HepG2 (cell line): ENCODE data around the gene HMGCLL1.

Experiments
- CTCF ChIP-seq: sonication (generic); formaldehyde crosslinking; IDR thresholded peaks from 2 replicates; pipeline ENCODE4 v1.5.0; 2020; ENCODE audit warnings: mild to moderate bottlenecking, missing genetic modification reagents, moderate library complexity
- FIP1L1 ChIP-seq: fragments of 200-400 bp; formaldehyde crosslinking; IDR thresholded peaks from 2 replicates; pipeline ENCODE4 v1.6.1; 2018; ENCODE audit warnings: low read depth, mild to moderate bottlenecking, low read length, moderate library complexity, borderline replicate concordance; ENCODE audit not compliant: insufficient read depth
- FOSL1 ChIP-seq: sonication (generic); formaldehyde crosslinking; IDR thresholded peaks from 2 replicates; pipeline ENCODE4 v1.9.0; 2021; ENCODE audit warnings: missing genetic modification reagents, borderline replicate concordance
- FOXC1 ChIP-seq: sonication (generic); formaldehyde crosslinking; IDR thresholded peaks from 2 replicates; pipeline ENCODE4 v1.8.0; 2022; ENCODE audit warnings: mild to moderate bottlenecking, missing genetic modification reagents, borderline replicate concordance
- KDM3A ChIP-seq: IDR thresholded peaks from 2 replicates; pipeline ENCODE4 v1.6.1; 2018; ENCODE audit warnings: low read depth, missing compliant biosample characterization
- NFYB ChIP-seq: sonication (generic); formaldehyde crosslinking; IDR thresholded peaks from 2 replicates; pipeline ENCODE4 v1.4.0; 2020; ENCODE audit warnings: missing genetic modification reagents
- RAD51 ChIP-seq: fragments of 450-650 bp; IDR thresholded peaks from 2 replicates; pipeline ENCODE4 v1.6.1; 2016; ENCODE audit warnings: borderline replicate concordance
- REST ChIP-seq, 2 experiments: IDR thresholded peaks; 2 replicates each; pipeline ENCODE4 v1.6.1; 2011 to 2012; ENCODE audit warnings: low read length in 2 of 2, borderline replicate concordance in 1 of 2, low read depth in 1 of 2, mild to moderate bottlenecking in 1 of 2, moderate library complexity in 1 of 2
- RFX5 ChIP-seq: IDR thresholded peaks from 2 replicates; pipeline ENCODE4 v1.6.1; 2011; ENCODE audit warnings: low read depth, low read length, improper control_type of control experiment
- USF2 ChIP-seq, 2 experiments: sonication (generic) in 1 of 2; formaldehyde crosslinking in 1 of 2; IDR thresholded peaks; 2 replicates each; pipeline versions ENCODE4 v1.5.1 to v1.6.1; 2011 to 2020; ENCODE audit warnings: borderline replicate concordance in 1 of 2, low read depth in 1 of 2, low read length in 1 of 2, mild to moderate bottlenecking in 1 of 2, missing genetic modification reagents in 1 of 2, moderate library complexity in 1 of 2
- ZBTB33 ChIP-seq: sonication (generic); formaldehyde crosslinking; IDR thresholded peaks from 2 replicates; pipeline ENCODE4 v1.4.0; 2020; ENCODE audit warnings: missing genetic modification reagents
- ZNF501 ChIP-seq: sonication (generic); formaldehyde crosslinking; IDR thresholded peaks from 2 replicates; pipeline ENCODE4 v1.5.1; 2020; ENCODE audit warnings: mild to moderate bottlenecking, moderate library complexity, missing genetic modification reagents
- ZNF646 ChIP-seq: sonication (generic); formaldehyde crosslinking; IDR thresholded peaks from 2 replicates; pipeline ENCODE4 v1.9.0; 2021; ENCODE audit warnings: mild to moderate bottlenecking, missing genetic modification reagents
- ZNF660 ChIP-seq: sonication (generic); formaldehyde crosslinking; IDR thresholded peaks from 2 replicates; pipeline ENCODE4 v1.5.1; 2020; ENCODE audit warnings: mild to moderate bottlenecking, low read depth, missing genetic modification reagents, borderline replicate concordance

GRCh38 chr6:55518529-55519060, 60.4 kb downstream of the HMGCLL1 start:
- TF ChIP-seq NFYB (CRISPR knock-in tag) (no peak), REST (IDR thresholded peaks at IDR 0.05; ENCODE audit: borderline replicate concordance in 1 of 2, low read depth in 1 of 2, low read length in 2 of 2) (no peak), RFX5 (no peak), CTCF (no peak), ZNF646 (CRISPR knock-in tag) (no peak), FOSL1 (CRISPR knock-in tag) (no peak), FOXC1 (no peak), ZNF501 (CRISPR knock-in tag) (no peak), FIP1L1 (no peak), ZNF660 (CRISPR knock-in tag) (no peak), RAD51 (no peak), USF2 (IDR thresholded peaks at IDR 0.05; ENCODE audit: low read depth, low read length) (no peak), USF2 (CRISPR knock-in tag; IDR thresholded peaks at IDR 0.05; ENCODE audit: borderline replicate concordance) (no peak), ZBTB33 (CRISPR knock-in tag) (no peak), KDM3A (CRISPR knock-in tag) (no peak)
